Measurements from ENCODE around the gene GNAZ.
"Not testable (repeated sequence)": the region's sequence is repeated elsewhere in the genome, so short reads cannot be mapped to it uniquely, and the experiment has no call there.

GNAZ gene

GRCh38 chr22:23070418-23071229 is at the start of gene GNAZ:
TSS of gene GNAZ (plus strand) at chr22:23070519. CDS start at chr22:23095696, 25,177 bp downstream.
- no peak for FAIRE-seq
- no peak for TF ChIP-seq POLR2A (IDR thresholded peaks at IDR 0.05; ENCODE audit: low read depth, low read length)
- DNase-seq (ENCODE audit: insufficient read length, low spot score), result peak; percentile 40

DNA sequence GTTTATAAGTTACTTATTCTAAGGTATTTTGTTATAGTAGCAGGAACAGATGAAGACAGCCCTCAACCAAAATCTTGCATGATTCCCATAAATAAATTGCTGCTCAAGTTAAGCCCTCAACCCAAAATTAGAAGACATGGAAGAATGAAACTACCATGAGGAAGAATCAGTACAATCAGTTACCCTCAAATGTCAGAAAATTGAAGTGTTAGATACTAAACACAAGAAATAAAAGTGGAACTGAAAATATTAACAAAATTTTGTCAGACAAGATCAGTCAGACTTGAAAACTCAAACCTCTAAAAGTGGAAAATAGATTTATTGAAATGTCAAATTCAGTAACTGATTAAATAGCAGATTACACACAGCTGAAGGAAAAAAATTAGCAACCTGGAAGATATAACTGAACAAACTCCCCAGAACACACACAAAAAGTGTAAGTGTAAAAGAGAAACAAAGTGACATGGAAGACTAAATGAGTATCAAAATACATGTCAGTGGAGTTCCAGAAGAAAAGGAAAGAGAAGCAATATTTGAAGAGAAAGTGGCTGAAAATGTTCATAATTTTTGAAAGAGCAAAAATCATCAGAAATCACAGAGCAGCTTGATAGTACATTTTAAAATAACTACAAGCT is 49.5 kb upstream of the GNAZ start:
- no peak for FAIRE-seq
- no peak for TF ChIP-seq POLR2A (IDR thresholded peaks at IDR 0.05; ENCODE audit: low read depth, low read length)
- DNase-seq (ENCODE audit: insufficient read length, low spot score), result no peak

DNA sequence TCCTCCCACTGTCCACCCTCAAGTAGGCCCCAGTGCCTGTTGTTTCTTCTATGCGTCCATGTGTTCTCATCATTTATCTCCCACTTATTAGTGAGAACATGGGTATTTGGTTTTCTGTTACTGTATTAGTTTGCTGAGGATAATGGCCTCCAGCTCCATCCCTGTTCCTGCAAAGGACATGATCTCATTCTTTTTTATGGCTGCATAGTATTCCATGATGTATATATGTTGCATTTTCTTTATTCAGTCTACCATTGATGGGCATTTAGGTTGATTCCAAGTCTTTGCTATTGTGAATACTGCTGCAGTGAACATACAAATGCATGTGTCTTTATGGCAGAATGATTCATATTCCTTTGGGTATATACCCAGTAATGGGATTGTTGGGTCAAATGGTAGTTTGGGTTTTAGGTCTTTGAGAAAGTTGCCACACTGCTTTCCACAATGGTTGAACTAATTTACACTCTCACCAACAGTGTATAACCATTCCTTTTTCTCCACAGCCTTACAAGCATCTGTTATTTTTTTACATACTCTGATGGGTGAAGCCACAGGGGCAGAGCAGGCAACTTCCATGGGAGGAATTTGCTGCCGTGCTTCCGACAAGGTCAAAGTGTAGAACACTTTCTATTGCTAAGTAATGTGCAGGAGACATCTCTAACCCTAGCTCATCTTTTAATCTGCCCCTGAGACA is 48.5 kb upstream of the GNAZ start:
- not testable (repeated sequence) for FAIRE-seq; DNase-seq (ENCODE audit: insufficient read length, low spot score)

DNA sequence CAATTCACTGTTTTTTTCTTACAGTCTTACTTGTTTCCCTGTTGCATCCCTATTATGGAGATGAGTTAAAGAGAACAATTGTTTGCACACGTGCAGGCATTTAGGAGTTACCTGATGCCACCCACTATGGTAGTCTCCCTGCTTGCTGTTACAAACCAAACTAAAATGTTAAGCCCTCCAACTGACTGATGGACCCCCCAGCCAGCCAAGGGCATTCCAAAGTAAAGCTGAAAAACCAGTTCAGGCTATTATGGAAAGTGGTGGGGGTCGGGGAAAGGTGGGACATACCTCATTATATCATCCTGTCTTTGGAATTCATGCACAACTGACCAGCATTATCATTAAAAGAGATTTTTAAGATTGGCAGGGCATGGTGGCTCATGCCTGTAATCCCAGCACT is 47.0 kb upstream of the GNAZ start:
- no peak for FAIRE-seq
- DNase-seq (ENCODE audit: insufficient read length, low spot score), result no peak
- TF ChIP-seq POLR2A (IDR thresholded peaks at IDR 0.05; ENCODE audit: low read depth, low read length), result no peak

GRCh38 chr22:23026777-23027176 is 43.5 kb upstream of the GNAZ start:
- DNase-seq (ENCODE audit: insufficient read length, low spot score) (no peak), FAIRE-seq (no peak)
- no peak for TF ChIP-seq POLR2A (IDR thresholded peaks at IDR 0.05; ENCODE audit: low read depth, low read length)

DNA sequence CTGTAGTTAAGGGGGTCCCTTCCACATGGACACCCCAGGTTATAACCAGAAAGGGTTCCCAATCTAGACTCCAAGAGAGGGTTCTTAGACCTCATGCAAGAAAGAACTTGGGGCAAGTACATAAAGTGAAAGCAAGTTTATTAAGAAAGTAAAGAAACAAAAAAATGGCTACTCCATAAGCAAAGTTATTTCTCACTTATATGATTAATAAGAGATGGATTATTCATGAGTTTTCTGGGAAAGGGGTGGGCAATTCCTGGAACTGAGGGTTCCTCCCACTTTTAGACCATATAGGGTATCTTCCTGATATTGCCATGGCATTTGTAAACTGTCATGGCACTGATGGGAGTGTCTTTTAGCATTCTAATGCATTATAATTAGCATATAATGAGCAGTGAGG is 42.5 kb upstream of the GNAZ start:
- FAIRE-seq; DNase-seq (ENCODE audit: insufficient read length, low spot score): not testable (repeated sequence)

DNA sequence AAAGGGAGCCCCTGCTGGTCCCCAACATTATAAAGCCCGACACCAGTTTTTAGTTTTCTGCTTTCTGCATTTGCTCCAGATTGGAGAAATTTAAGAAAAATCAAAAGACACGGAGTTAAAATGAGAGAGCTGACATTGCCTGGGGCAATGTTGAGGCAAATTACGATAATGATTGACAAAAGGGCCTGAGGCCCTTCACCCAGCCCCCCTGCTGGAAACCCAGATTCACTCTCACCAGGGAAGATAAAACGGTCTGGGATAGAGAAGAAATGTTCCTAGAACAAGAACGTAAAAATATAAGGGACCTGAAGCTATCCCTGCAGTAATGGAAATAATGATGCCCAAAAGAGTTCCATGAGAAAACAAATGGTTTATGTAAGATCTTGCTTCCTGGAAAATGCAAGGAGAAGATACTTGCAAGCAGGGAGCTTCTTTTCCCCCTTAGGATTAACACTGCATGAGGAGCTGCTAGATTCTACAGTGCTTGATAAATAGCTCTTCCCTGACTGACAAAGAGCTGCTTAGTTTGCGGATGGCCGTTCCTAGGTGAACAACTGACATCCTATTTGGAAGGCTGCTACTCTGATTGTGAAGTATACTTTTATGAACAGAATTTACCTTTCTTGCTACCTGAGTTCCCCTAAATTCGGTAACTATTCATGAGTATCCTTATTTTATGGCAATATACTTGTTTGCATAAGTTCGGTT is 40.6 kb upstream of the GNAZ start:
- no peak for TF ChIP-seq POLR2A (IDR thresholded peaks at IDR 0.05; ENCODE audit: low read depth, low read length)
- no peak for DNase-seq (ENCODE audit: insufficient read length, low spot score)
- FAIRE-seq, result no peak

GRCh38 chr22:23031381-23031780 is 38.9 kb upstream of the GNAZ start:
- no peak for DNase-seq (ENCODE audit: insufficient read length, low spot score)
- TF ChIP-seq POLR2A (IDR thresholded peaks at IDR 0.05; ENCODE audit: low read depth, low read length), result no peak
- no peak for FAIRE-seq

DNA sequence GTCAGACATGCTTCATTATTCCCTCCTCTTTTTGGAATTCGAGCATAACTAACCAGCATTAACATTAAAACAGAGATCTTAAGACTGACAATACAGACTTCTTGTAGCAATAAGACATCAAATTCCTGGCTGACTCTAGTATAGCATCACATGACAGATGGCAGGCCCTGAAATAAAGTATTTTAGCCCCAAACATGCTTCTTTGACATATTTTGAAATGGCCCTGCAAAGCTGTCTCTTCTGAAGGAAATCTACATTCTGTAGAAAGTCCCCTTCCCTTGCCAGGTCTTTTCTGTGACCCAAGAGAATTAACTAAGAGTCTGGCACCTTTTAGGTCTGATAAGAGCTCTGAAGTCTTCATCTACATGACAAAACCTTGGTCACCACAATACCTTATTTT is 38.5 kb upstream of the GNAZ start:
- FAIRE-seq (no peak), DNase-seq (ENCODE audit: insufficient read length, low spot score) (no peak)
- TF ChIP-seq POLR2A (IDR thresholded peaks at IDR 0.05; ENCODE audit: low read depth, low read length), result no peak

GRCh38 chr22:23032658-23033057 is 37.7 kb upstream of the GNAZ start:
- FAIRE-seq (no peak), DNase-seq (ENCODE audit: insufficient read length, low spot score) (no peak)
- TF ChIP-seq POLR2A (IDR thresholded peaks at IDR 0.05; ENCODE audit: low read depth, low read length), result no peak

DNA sequence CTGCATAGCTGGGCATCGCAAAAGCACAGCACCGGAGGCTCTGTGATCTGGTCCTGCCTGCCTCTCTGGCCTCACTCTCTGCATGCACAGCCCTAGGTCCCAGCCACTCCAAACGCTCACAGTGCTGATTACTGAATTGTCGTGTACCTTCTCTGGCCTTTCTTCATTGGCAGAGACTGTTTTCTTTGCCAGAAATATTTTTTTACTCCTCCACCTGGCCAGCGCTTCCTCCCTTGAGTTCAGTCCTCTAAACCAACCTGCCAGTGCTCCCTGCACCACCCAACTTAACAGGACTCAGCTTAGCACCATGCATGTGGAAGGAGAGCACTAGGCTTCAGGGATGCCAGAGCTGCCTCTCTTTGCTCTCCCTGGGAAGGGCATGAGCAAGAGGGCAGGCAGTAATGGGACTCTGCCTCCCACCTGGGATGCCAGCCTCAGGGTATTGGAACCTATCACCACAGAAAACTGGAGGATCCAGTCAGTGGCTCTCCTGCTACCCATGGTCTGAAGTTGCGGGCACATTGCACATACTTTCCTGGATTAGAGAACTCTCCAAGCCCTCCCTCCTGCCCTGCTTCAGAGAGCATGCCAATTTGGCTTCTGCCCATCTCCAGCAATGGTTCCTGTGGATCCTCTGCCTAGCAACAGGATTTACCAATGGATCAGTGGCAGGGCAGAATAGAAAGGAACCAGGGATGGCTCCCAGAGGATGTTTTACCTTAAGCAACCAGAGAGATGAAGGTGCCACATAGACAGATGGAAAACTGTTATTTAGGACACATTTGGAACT is 37.0 kb upstream of the GNAZ start:
- DNase-seq (ENCODE audit: insufficient read length, low spot score), result no peak
- FAIRE-seq, result no peak

DNA sequence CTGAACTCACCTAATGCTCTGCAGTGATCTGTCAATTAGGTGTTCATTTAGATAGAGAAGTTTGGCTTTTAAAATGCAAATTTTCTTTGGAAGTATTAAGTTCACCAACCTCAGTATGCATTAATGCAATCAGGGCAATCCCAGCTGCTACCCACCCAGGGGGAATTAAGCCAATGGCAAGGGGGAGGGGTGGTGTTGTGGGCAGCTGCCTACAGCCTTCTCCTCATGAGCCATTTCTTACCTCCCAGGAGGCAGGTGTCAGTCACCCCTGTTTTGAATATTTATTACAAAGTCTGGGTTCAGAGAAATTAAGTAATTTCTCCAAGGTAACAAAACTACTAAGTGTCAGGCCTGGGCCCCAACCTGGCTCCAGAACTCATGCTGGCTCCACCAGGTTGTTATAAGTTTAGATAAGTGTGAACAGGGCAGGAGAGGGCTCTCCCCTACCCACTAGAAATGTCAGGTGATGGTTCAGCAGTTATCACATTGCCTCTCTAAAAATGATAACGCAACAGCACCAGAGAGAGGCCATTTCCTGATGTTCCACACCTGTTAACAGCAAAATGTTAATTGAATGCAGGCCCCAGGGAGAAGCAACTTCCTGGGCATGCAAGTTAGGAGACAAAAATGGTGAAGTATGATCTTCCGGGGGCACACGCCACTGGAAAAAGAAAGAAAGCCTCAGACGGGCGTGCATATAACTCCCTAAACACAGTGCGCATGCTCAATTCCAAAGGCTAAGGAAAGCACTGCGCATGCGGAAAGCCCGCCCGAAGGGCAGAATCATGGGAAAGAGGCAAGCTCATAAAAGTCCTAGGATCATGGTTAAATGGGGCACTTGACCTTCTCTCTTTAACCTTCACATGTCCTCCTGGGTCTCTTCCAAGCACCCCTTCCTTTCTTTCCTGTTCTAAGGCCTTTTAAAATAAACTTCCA is 35.4 kb upstream of the GNAZ start:
- no peak for TF ChIP-seq POLR2A (IDR thresholded peaks at IDR 0.05; ENCODE audit: low read depth, low read length)
- FAIRE-seq, result no peak
- DNase-seq (ENCODE audit: insufficient read length, low spot score), result no peak

More for the DNA sequence above, 37.0 kb upstream of the GNAZ start:
- TF ChIP-seq POLR2A (IDR thresholded peaks at IDR 0.05; ENCODE audit: low read depth, low read length), result no peak
